Astrocyte of the cerebellum (primary cell): ENCODE data around the gene TBC1D14.

Source experiments
- DNase-seq: peaks from one replicate; pipeline ENCODE4 v3.0.0-alpha.2; 2011; ENCODE audit warnings: low read depth
- H3K4me3 ChIP-seq: 2 replicates; pipeline ENCODE4 v1.5.1; 2011; ENCODE audit warnings: mild to moderate bottlenecking, low read depth, low read length, moderate library complexity
- in situ Hi-C: cut with HindIII; loops from 2 replicates; pipeline ENCODE4 v1.10.0; 2017; ENCODE audit warnings: low sequenced_read_pairs
- TF ChIP-seq, protein P1 (sequence below): IDR thresholded peaks from 2 replicates; pipeline ENCODE4 v1.5.1; 2012; ENCODE audit warnings: low read length, low read depth, moderate library complexity, mild to moderate bottlenecking; ENCODE audit errors: missing control alignments

Gene TBC1D14

GRCh38 chr4:6935965-6936364 lies 26.3 kb downstream of the TBC1D14 start:
- no peak overlapping the region for H3K4me3 ChIP-seq
- in situ Hi-C loops, result no loop called here

DNA sequence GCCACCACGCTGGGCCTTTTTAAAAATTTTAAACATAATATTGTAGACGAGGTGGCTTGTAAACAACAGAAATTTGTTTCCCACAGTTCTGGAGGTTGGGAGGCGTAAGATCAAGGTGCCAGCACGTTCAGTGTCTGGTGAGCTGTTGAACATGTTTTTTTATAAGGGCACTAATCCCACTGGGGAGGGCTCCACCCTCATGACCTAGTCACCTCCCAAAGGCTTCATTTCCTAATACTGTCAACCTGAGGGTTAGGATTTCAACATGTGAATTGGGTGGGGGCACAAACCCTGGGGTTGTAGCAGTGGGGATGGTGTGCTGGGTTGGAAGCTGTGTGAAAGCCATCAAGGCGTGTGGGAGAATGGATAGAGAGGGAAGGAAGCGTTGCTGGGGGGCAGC lies 27.6 kb downstream of the TBC1D14 start:
- no peak overlapping the region for H3K4me3 ChIP-seq
- DNase-seq, result no peak
- in situ Hi-C loops, result no loop called here
- TF ChIP-seq, protein P1, sequence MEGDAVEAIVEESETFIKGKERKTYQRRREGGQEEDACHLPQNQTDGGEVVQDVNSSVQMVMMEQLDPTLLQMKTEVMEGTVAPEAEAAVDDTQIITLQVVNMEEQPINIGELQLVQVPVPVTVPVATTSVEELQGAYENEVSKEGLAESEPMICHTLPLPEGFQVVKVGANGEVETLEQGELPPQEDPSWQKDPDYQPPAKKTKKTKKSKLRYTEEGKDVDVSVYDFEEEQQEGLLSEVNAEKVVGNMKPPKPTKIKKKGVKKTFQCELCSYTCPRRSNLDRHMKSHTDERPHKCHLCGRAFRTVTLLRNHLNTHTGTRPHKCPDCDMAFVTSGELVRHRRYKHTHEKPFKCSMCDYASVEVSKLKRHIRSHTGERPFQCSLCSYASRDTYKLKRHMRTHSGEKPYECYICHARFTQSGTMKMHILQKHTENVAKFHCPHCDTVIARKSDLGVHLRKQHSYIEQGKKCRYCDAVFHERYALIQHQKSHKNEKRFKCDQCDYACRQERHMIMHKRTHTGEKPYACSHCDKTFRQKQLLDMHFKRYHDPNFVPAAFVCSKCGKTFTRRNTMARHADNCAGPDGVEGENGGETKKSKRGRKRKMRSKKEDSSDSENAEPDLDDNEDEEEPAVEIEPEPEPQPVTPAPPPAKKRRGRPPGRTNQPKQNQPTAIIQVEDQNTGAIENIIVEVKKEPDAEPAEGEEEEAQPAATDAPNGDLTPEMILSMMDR, result no peak

More at GRCh38 chr4:6935965-6936364, 26.3 kb downstream of the TBC1D14 start:
- TF ChIP-seq, protein P1, result no peak
- DNase-seq, result no peak

GRCh38 chr4:6937754-6938153 lies 28.1 kb downstream of the TBC1D14 start:
- in situ Hi-C loops, result no loop called here
- TF ChIP-seq, protein P1, result no peak
- DNase-seq, result no peak
- no peak overlapping the region for H3K4me3 ChIP-seq

GRCh38 chr4:6938237-6938636 lies 28.6 kb downstream of the TBC1D14 start:
- in situ Hi-C loops, result no loop called here
- TF ChIP-seq, protein P1, result no peak
- DNase-seq, result no peak
- H3K4me3 ChIP-seq, result no peak overlapping the region

GRCh38 chr4:6938647-6939271 lies 29.1 kb downstream of the TBC1D14 start:
- TF ChIP-seq, protein P1, result no peak
- H3K4me3 ChIP-seq, result no peak overlapping the region
- DNase-seq, result no peak
- in situ Hi-C loops, result no loop called here

- TF ChIP-seq, protein P1, result no peak
- H3K4me3 ChIP-seq, result no peak overlapping the region
- in situ Hi-C loops, result no loop called here
- no peak for DNase-seq
These were observed 30.4 kb downstream of the TBC1D14 start for GRCh38 chr4:6939761-6940743.
